NOMO-1 treated with DMSO at 0.1 percent for 48 hours (cell line): Measurements from ENCODE around the gene GPHN.
"Not testable (repeated sequence)": the region's sequence is repeated elsewhere in the genome, so short reads cannot be mapped to it uniquely, and the experiment has no call there.

Experiments
- DNase-seq: peaks from one replicate; lab custom pipeline; 2025; ENCODE audit not compliant: unreplicated experiment; lab: John Stamatoyannopoulos, UW

The GPHN gene

GRCh38 chr14:66501592-66501991, 6.4 kb upstream of the GPHN start:
- DNase-seq: no peak

GRCh38 chr14:66502836-66503235, 5.1 kb upstream of the GPHN start:
- not testable (repeated sequence) for DNase-seq

- DNase-seq: no peak
These were observed 4.4 kb upstream of the GPHN start for GRCh38 chr14:66503532-66503931.

- peak; percentile 35 for DNase-seq
These were observed 696 bp upstream of the GPHN start for GRCh38 chr14:66507181-66507721.

- DNase-seq: no peak
These were observed 549 bp downstream of the GPHN start for GRCh38 chr14:66508547-66508845.

GRCh38 chr14:66508846-66509621, 1.1 kb downstream of the GPHN start:
- DNase-seq: no peak

GRCh38 chr14:66509874-66510273, 1.9 kb downstream of the GPHN start:
- no peak for DNase-seq

- DNase-seq: no peak
These were observed 3.9 kb downstream of the GPHN start for GRCh38 chr14:66511849-66512248.

- peak; percentile 85 for DNase-seq
These were observed 6.3 kb downstream of the GPHN start for GRCh38 chr14:66514213-66514612.

GRCh38 chr14:66530526-66530925, 22.6 kb downstream of the GPHN start:
- DNase-seq: no peak

GRCh38 chr14:66539034-66539433, 31.1 kb downstream of the GPHN start:
- no peak for DNase-seq

- DNase-seq: no peak
These were observed 32.1 kb downstream of the GPHN start for GRCh38 chr14:66540038-66540437.

GRCh38 chr14:66541627-66542026, 33.7 kb downstream of the GPHN start:
- no peak for DNase-seq

- no peak for DNase-seq
These were observed 36.0 kb downstream of the GPHN start for GRCh38 chr14:66543996-66544395.

GRCh38 chr14:66545191-66545590, 37.2 kb downstream of the GPHN start:
- DNase-seq: not testable (repeated sequence)

- DNase-seq: not testable (repeated sequence)
These were observed 37.8 kb downstream of the GPHN start for GRCh38 chr14:66545751-66546150.

GRCh38 chr14:66563731-66564130, 55.8 kb downstream of the GPHN start:
- DNase-seq: no peak

- DNase-seq: no peak
These were observed 60.3 kb downstream of the GPHN start for GRCh38 chr14:66568220-66568619.

GRCh38 chr14:66572826-66573225, 64.9 kb downstream of the GPHN start:
- peak; percentile 8 for DNase-seq

GRCh38 chr14:66575014-66575413, 67.1 kb downstream of the GPHN start:
- DNase-seq: no peak

- DNase-seq: no peak
These were observed 68.0 kb downstream of the GPHN start for GRCh38 chr14:66575939-66576338.

GRCh38 chr14:66587753-66588152, 79.8 kb downstream of the GPHN start:
- not testable (repeated sequence) for DNase-seq

GRCh38 chr14:66595394-66595793, 87.4 kb downstream of the GPHN start:
- DNase-seq: no peak
